HEK293 (cell line): ENCODE measurements around the gene PRKRA.

Experiments used
- CTCF ChIP-seq: fragments of 450-650 bp; formaldehyde crosslinking; IDR thresholded peaks from 2 replicates; pipeline ENCODE4 v1.5.1; 2016; ENCODE audit warnings: missing biosample characterization, missing genetic modification characterization
- YY1 ChIP-seq: fragments of 450-650 bp; formaldehyde crosslinking; IDR thresholded peaks from 2 replicates; pipeline ENCODE4 v1.5.1; 2018; ENCODE audit warnings: missing biosample characterization, missing genetic modification characterization
- ZNF701 ChIP-seq: fragments of 450-650 bp; formaldehyde crosslinking; IDR thresholded peaks from 2 replicates; pipeline ENCODE4 v1.5.1; 2016; ENCODE audit warnings: missing biosample characterization, missing genetic modification characterization

- TF ChIP-seq ZNF701 (tag by site-specific recombination) (no peak), CTCF (tag by site-specific recombination) (no peak), YY1 (tag by site-specific recombination) (no peak)
Measured at GRCh38 chr2:178409261-178409660, 41.7 kb downstream of the PRKRA start.
